HL-60 (cell line): Measurements from ENCODE around the gene BEND6.

Source experiments
- CTCF ChIP-seq: IDR thresholded peaks from one replicate; pipeline ENCODE4 v1.5.1; 2011; ENCODE audit warnings: low read length, control low read depth, inconsistent platforms; ENCODE audit not compliant: insufficient read depth
- POLR2AphosphoS5 ChIP-seq: IDR thresholded peaks from 2 replicates; pipeline ENCODE4 v1.6.1; 2012; ENCODE audit warnings: low read depth
- TF ChIP-seq, protein P1 (sequence below): IDR thresholded peaks from 2 replicates; pipeline ENCODE4 v1.6.1; 2012; ENCODE audit warnings: low read depth; ENCODE audit not compliant: insufficient replicate concordance

DNA sequence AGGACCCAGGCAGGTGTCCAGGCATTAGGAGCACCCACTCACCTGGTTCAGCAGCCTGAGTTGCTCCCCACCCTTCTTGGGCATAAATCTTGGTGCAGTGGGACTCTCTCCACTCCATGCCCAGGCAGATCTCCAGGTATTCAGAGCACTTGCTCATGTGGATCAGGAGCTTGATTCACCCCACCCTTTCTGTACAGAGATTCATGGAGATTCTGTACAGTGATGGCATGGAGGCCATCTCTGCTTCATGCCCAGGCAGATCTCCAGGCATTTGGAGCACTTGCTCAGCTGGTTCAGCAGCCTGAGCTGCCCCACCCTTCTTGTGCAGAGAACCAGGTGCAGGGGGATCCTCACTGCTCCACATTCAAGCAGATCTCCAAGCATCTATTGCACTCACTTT, 44.1 kb downstream of the BEND6 start:
- TF ChIP-seq, protein P1, sequence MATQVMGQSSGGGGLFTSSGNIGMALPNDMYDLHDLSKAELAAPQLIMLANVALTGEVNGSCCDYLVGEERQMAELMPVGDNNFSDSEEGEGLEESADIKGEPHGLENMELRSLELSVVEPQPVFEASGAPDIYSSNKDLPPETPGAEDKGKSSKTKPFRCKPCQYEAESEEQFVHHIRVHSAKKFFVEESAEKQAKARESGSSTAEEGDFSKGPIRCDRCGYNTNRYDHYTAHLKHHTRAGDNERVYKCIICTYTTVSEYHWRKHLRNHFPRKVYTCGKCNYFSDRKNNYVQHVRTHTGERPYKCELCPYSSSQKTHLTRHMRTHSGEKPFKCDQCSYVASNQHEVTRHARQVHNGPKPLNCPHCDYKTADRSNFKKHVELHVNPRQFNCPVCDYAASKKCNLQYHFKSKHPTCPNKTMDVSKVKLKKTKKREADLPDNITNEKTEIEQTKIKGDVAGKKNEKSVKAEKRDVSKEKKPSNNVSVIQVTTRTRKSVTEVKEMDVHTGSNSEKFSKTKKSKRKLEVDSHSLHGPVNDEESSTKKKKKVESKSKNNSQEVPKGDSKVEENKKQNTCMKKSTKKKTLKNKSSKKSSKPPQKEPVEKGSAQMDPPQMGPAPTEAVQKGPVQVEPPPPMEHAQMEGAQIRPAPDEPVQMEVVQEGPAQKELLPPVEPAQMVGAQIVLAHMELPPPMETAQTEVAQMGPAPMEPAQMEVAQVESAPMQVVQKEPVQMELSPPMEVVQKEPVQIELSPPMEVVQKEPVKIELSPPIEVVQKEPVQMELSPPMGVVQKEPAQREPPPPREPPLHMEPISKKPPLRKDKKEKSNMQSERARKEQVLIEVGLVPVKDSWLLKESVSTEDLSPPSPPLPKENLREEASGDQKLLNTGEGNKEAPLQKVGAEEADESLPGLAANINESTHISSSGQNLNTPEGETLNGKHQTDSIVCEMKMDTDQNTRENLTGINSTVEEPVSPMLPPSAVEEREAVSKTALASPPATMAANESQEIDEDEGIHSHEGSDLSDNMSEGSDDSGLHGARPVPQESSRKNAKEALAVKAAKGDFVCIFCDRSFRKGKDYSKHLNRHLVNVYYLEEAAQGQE = no peak
- TF ChIP-seq CTCF = no peak
- TF ChIP-seq POLR2AphosphoS5 = no peak
